B cell (primary cell): ENCODE data around the gene AKIRIN1. TPM values are rescaled to one million over a fixed set of nuclear protein-coding genes. Genes with fewer than 3 reads are reported as not detected.

Experiments
- ATAC-seq: fragments of 200-7000 bp; cut with Tn5 transposase; one replicate; pipeline ENCODE4 v1.10.0; 2021; ENCODE audit warnings: low read depth, mild to moderate bottlenecking, moderate number of reproducible peaks, moderate library complexity
- CTCF ChIA-PET: fragments of 350-600 bp; sonication (Branson Sonifier 250); formaldehyde crosslinking; loops from one replicate; lab custom pipeline; 2021; ENCODE audit warnings: antibody characterized with exemption, inconsistent platforms; lab: Charles Lee
- POLR2A ChIA-PET: fragments of 350-600 bp; sonication (Branson Sonifier 250); formaldehyde crosslinking; loops from one replicate; lab custom pipeline; 2021; ENCODE audit warnings: antibody characterized with exemption; lab: Charles Lee
- DNase-seq: peaks from one replicate; pipeline ENCODE4 v3.0.0; 2013
- H2AFZ ChIP-seq: 2 replicates; pipeline ENCODE4 v1.6.1; 2012; ENCODE audit warnings: mild to moderate bottlenecking, low read depth, low read length; ENCODE audit not compliant: insufficient read depth, poor library complexity, severe bottlenecking
- H3K27ac ChIP-seq, 2 donors: 1 replicate in 1 of 2; 2 replicates in 1 of 2; pipeline ENCODE4 v1.5.1; 2012 to 2013; ENCODE audit warnings: low read length in 2 of 2, mild to moderate bottlenecking in 2 of 2, moderate library complexity in 1 of 2
- H3K27me3 ChIP-seq, 4 experiments: fragments of 200-600 bp in 1 of 4; sonication (generic) in 1 of 4; replicated peaks in 1 of 4; 1 replicate in 2 of 4; 2 replicates in 2 of 4; pipeline versions ENCODE4 v1.6.1 to v1.7.0; 2013 to 2016; ENCODE audit warnings: low read length in 3 of 4, mild to moderate bottlenecking in 2 of 4, mixed read lengths in 1 of 4, moderate library complexity in 1 of 4; ENCODE audit not compliant: insufficient read depth in 4 of 4, control insufficient read depth in 3 of 4; ENCODE audit errors: control extremely low read depth in 1 of 4
- H3K36me3 ChIP-seq, 2 experiments: replicated peaks in 1 of 2; 1 replicate in 1 of 2; 2 replicates in 1 of 2; pipeline versions ENCODE4 v1.6.1 to v1.7.1; 2013; ENCODE audit warnings: low read length in 1 of 2; ENCODE audit not compliant: insufficient read depth in 2 of 2, control insufficient read depth in 1 of 2; ENCODE audit errors: control extremely low read depth in 1 of 2, extremely low read depth in 1 of 2
- H3K4me1 ChIP-seq, 2 donors: fragments of 200-600 bp in 1 of 2; sonication (generic) in 1 of 2; 1 replicate in 1 of 2; 2 replicates in 1 of 2; pipeline versions ENCODE4 v1.5.1 to v1.6.1; 2013 to 2017; ENCODE audit warnings: low read length in 2 of 2; ENCODE audit not compliant: control insufficient read depth in 2 of 2, insufficient read depth in 2 of 2
- H3K4me2 ChIP-seq: replicated peaks from 2 replicates; pipeline ENCODE3; 2012; ENCODE audit warnings: mild to moderate bottlenecking, low read depth, low read length; ENCODE audit not compliant: poor library complexity, severe bottlenecking
- H3K4me3 ChIP-seq, 5 experiments: fragments of 200-600 bp in 1 of 5; sonication (generic) in 1 of 5; 1 replicate in 3 of 5; 2 replicates in 2 of 5; pipeline versions ENCODE4 v1.5.1 to v1.7.0; 2011 to 2016; ENCODE audit warnings: low read length in 4 of 5, mild to moderate bottlenecking in 4 of 5, low read depth in 2 of 5, control low read depth in 1 of 5, moderate library complexity in 1 of 5; ENCODE audit not compliant: insufficient read depth in 1 of 5; ENCODE audit errors: control extremely low read depth in 1 of 5, extremely low read depth in 1 of 5
- H3K79me2 ChIP-seq: fragments of 200-600 bp; sonication (generic); one replicate; pipeline ENCODE4 v1.6.0; 2016; ENCODE audit warnings: low read length; ENCODE audit not compliant: control insufficient read depth, insufficient read depth
- H3K9ac ChIP-seq: fragments of 200-600 bp; sonication (generic); 2 replicates; pipeline ENCODE4 v1.6.1; 2017; ENCODE audit warnings: mild to moderate bottlenecking, low read length, moderate library complexity
- H3K9me3 ChIP-seq, 3 donors: one replicate each; pipeline versions ENCODE4 v1.6.1 to v1.7.1; 2013; ENCODE audit warnings: low read length in 2 of 3; ENCODE audit not compliant: control insufficient read depth in 2 of 3, insufficient read depth in 1 of 3; ENCODE audit errors: control extremely low read depth in 1 of 3
- H4K20me1 ChIP-seq: 2 replicates; pipeline ENCODE4 v1.6.0; 2012; ENCODE audit warnings: mild to moderate bottlenecking, low read length; ENCODE audit not compliant: insufficient read depth, control insufficient read depth, poor library complexity, severe bottlenecking
- H3K27ac Mint-ChIP-seq: one replicate; pipeline ENCODE4 v1.8.0; 2021; ENCODE audit warnings: mixed read lengths
- H3K27me3 Mint-ChIP-seq: one replicate; pipeline ENCODE4 v1.8.0; 2021; ENCODE audit warnings: mixed read lengths
- H3K4me1 Mint-ChIP-seq: one replicate; pipeline ENCODE4 v1.8.0; 2021; ENCODE audit warnings: mixed read lengths
- H3K4me3 Mint-ChIP-seq: one replicate; pipeline ENCODE4 v1.8.0; 2021; ENCODE audit warnings: mixed read lengths
- H3K9me3 Mint-ChIP-seq: one replicate; pipeline ENCODE4 v1.8.0; 2022; ENCODE audit warnings: mixed read lengths; ENCODE audit not compliant: insufficient read depth
- EZH2 ChIP-seq: IDR thresholded peaks from 2 replicates; pipeline ENCODE4 v1.6.1; 2012; ENCODE audit warnings: borderline replicate concordance, low read depth, mild to moderate bottlenecking, moderate library complexity, low read length; ENCODE audit not compliant: insufficient read depth, poor library complexity, severe bottlenecking
- WGBS: methylation state at CpG from one replicate; pipeline ENCODE4 v1.1.5; 2013; ENCODE audit warnings: missing lambda C conversion rate; ENCODE audit not compliant: insufficient coverage; 5-methylcytosine and 5-hydroxymethylcytosine counted together
- intact Hi-C: fragments of 100-400 bp; cut with micrococcal nuclease; formaldehyde crosslinking; loops from one replicate; pipeline ENCODE4 v1.10.0; 2022
- polyA plus RNA-seq: library from polyadenylated mRNA; depleted of rRNA; stranded (reverse); fragments of >200 nt; gene quantifications from 2 replicates; pipeline ENCODE4 v1.2.3, GENCODE V29; 2012
- total RNA-seq, 2 donors: library from RNA; stranded (reverse); fragments of 120-200 nt in 1 of 2; gene quantifications; 1 replicate in 1 of 2; 2 replicates in 1 of 2; pipeline versions ENCODE4 v1.2.3 to v1.2.4, GENCODE V29; 2013 to 2022
- TF ChIP-seq, protein P1 (sequence below): fragments of 200-600 bp; IDR thresholded peaks from one replicate; pipeline ENCODE4 v1.8.0; 2022; ENCODE audit warnings: antibody characterized with exemption, mild to moderate bottlenecking

AKIRIN1 gene
- total and polyA plus RNA-seq, 2 donors (not counting 1 experiment from before 2014, with no cell fraction given) = 36.5 to 59.7 TPM

- H3K4me1 ChIP-seq = peaks cover 19 to 22% of the 10 kb centered on the region in 2 donors
- no CpG with 5 or more reads among the region's 5 CpGs for WGBS
- H3K9me3 ChIP-seq = no peaks in the 10 kb centered on the region
- H2AFZ ChIP-seq = peak overlapping the region; percentile 84
- H3K4me3 ChIP-seq = peak overlapping the region; percentile 42 to 89 (median 80)
- Mint-ChIP-seq H3K27ac (peak overlapping the region; percentile 89), H3K27me3 (peaks cover 7% of the 10 kb centered on the region), H3K4me3 (peak overlapping the region; percentile 89), H3K4me1 (peaks cover 28% of the 10 kb centered on the region), H3K9me3 (no peaks in the 10 kb centered on the region)
- H3K79me2 ChIP-seq = peaks cover 51% of the 10 kb centered on the region
- peak overlapping the region; percentile 88 for H3K4me2 ChIP-seq
- H3K36me3 ChIP-seq = peaks cover 0 to 4% of the 10 kb centered on the region in 2 experiments
- CTCF ChIA-PET = interaction anchor here (1.3 kb wide), 1 partner anchor 108 kb away, joined by 3 read pairs; no protein-coding TSS in a partner anchor
- DNase-seq = no peak
- H3K27ac ChIP-seq = peak overlapping the region; percentile 86 to 95
- POLR2A ChIA-PET = interaction anchor here (0.7 kb wide), 2 partner anchors 13 to 502 kb away, joined by 3 to 4 read pairs; no protein-coding TSS in a partner anchor
- H3K9ac ChIP-seq = peak overlapping the region; percentile 89
- intact Hi-C loops = loop anchor here (1.0 kb wide), 1 partner anchor 131 kb away; the partner anchor contains the start of gene RRAGC
- H4K20me1 ChIP-seq = peaks cover 43% of the 10 kb centered on the region
- H3K27me3 ChIP-seq = peaks cover 0 to 7% (median 0%) of the 10 kb centered on the region in 4 experiments
- no peak for ATAC-seq
- TF ChIP-seq, protein P1, sequence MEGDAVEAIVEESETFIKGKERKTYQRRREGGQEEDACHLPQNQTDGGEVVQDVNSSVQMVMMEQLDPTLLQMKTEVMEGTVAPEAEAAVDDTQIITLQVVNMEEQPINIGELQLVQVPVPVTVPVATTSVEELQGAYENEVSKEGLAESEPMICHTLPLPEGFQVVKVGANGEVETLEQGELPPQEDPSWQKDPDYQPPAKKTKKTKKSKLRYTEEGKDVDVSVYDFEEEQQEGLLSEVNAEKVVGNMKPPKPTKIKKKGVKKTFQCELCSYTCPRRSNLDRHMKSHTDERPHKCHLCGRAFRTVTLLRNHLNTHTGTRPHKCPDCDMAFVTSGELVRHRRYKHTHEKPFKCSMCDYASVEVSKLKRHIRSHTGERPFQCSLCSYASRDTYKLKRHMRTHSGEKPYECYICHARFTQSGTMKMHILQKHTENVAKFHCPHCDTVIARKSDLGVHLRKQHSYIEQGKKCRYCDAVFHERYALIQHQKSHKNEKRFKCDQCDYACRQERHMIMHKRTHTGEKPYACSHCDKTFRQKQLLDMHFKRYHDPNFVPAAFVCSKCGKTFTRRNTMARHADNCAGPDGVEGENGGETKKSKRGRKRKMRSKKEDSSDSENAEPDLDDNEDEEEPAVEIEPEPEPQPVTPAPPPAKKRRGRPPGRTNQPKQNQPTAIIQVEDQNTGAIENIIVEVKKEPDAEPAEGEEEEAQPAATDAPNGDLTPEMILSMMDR = no peak
- no peak for TF ChIP-seq EZH2
Observed at GRCh38 chr1:38990386-38990737, 714 bp upstream of the AKIRIN1 start.

DNA sequence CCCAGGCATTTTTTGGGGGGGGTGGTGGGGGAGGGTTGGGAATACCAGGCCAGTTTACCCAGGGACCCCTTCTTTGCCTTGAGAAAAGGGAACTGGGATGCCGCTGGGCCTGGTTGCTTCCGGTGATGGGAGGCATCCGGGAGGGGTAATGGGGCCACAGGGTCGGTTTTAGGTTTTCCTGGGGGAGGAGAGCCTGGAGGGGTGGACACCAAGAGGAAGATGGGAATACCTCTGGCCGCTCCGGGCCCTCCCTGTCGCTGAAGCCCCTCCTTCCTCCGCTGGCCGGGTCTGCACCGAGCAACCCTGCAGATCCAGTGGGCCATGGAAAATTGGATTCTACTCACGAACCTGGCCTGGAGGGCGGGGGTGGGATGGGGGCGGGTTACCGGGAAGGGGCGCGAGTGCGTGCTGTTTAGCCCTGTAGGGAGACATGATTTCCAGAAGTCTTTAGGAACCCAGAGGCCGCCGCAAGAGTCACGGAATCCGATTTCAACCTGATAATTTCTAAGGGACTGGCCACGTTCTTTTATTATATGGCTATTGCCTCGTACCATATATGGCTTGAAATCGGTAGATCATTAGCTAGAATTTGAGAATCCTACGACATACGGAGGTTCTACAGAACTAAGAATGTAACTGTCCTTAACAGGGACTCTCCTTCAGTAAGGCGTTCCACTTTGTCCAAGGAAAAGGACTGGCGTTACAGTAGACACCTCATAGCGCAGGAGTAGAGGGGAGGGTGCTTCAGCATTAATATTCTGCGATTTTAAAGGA lies 749 bp downstream of the AKIRIN1 start:
- no peaks in the 10 kb centered on the region for H3K27me3 Mint-ChIP-seq
- no peaks in the 10 kb centered on the region for H3K9me3 Mint-ChIP-seq
- H3K27ac ChIP-seq = peak overlapping the region; percentile 35 to 95
- TF ChIP-seq, protein P1 = no peak
- no peak for TF ChIP-seq EZH2
- H3K9ac ChIP-seq = peak overlapping the region; percentile 89
- H4K20me1 ChIP-seq = peaks cover 57% of the 10 kb centered on the region
- peak overlapping the region; percentile 88 for H3K4me2 ChIP-seq
- peak overlapping the region; percentile 82 for H3K27ac Mint-ChIP-seq
- peak overlapping the region; percentile 89 for H3K4me3 Mint-ChIP-seq
- ChIA-PET CTCF (no interaction called here), POLR2A (interaction anchor here (0.8 kb wide), 1 partner anchor 133 kb away, joined by 3 read pairs; no protein-coding TSS in a partner anchor)
- H3K79me2 ChIP-seq = peaks cover 66% of the 10 kb centered on the region
- H3K9me3 ChIP-seq = no peaks in the 10 kb centered on the region
- peaks cover 22% of the 10 kb centered on the region in 2 donors for H3K4me1 ChIP-seq
- H2AFZ ChIP-seq = peak overlapping the region; percentile 84
- peaks cover 0 to 13% of the 10 kb centered on the region in 2 experiments for H3K36me3 ChIP-seq
- H3K4me3 ChIP-seq = peak overlapping the region; percentile 58 to 89 (median 80)
- no peak for DNase-seq
- peaks cover 34% of the 10 kb centered on the region for H3K4me1 Mint-ChIP-seq
- no peaks in the 10 kb centered on the region for H3K27me3 ChIP-seq
- 1% methylated on average over 19 of the region's 30 CpGs for WGBS
- no peak for ATAC-seq
- intact Hi-C loops = loop anchor here (1.0 kb wide), 2 partner anchors 34 to 119 kb away; partner anchors contain the start of genes MYCBP and NDUFS5
